SK-N-SH (cell line): ENCODE data around the gene SLC39A3.

ENCODE experiments used
- CTCF ChIP-seq: fragments of 200-600 bp; sonication (generic); IDR thresholded peaks from 2 replicates; pipeline ENCODE4 v1.6.1; 2017; ENCODE audit warnings: antibody characterized with exemption, mild to moderate bottlenecking, moderate library complexity
- ELF1 ChIP-seq: IDR thresholded peaks from 2 replicates; pipeline ENCODE4 v1.4.0; 2012
- EP300 ChIP-seq, 2 experiments: IDR thresholded peaks; 2 replicates each; pipeline versions ENCODE4 v1.4.0 to v1.6.1; 2012; ENCODE audit warnings: borderline replicate concordance in 1 of 2, low read depth in 1 of 2, low read length in 1 of 2
- JUND ChIP-seq: IDR thresholded peaks from 2 replicates; pipeline ENCODE4 v1.4.0; 2012
- MAX ChIP-seq: IDR thresholded peaks from 2 replicates; pipeline ENCODE4 v1.4.0; 2012; ENCODE audit warnings: low read depth
- MXI1 ChIP-seq: IDR thresholded peaks from 2 replicates; pipeline ENCODE4 v1.6.1; 2012; ENCODE audit warnings: mild to moderate bottlenecking, low read depth, low read length, improper control_type of control experiment
- PBX3 ChIP-seq: IDR thresholded peaks from 2 replicates; pipeline ENCODE4; 2012
- RCOR1 ChIP-seq: fragments of 150-350 bp; IDR thresholded peaks from 2 replicates; pipeline ENCODE4 v1.6.1; 2017; ENCODE audit warnings: antibody characterized with exemption, low read length
- RFX5 ChIP-seq: IDR thresholded peaks from 2 replicates; pipeline ENCODE4 v1.6.1; 2012; ENCODE audit warnings: mild to moderate bottlenecking, improper control_type of control experiment, low read length
- TAF1 ChIP-seq: IDR thresholded peaks from 2 replicates; pipeline ENCODE4 v1.6.1; 2012; ENCODE audit warnings: low read depth, mild to moderate bottlenecking, low read length, moderate library complexity, borderline replicate concordance

- TF ChIP-seq CTCF (no peak), ELF1 (no peak), JUND (no peak), EP300 (IDR thresholded peaks at IDR 0.05; ENCODE audit: borderline replicate concordance in 1 of 2, low read depth in 1 of 2, low read length in 1 of 2) (no peak), MAX (no peak), PBX3 (no peak), MXI1 (no peak), RCOR1 (no peak), TAF1 (no peak), RFX5 (no peak)
Observed at GRCh38 chr19:2728783-2729387, 10.9 kb downstream of the SLC39A3 start.
